GM12875 (cell line): ENCODE measurements around the gene PHKG2.

Experiments
- H3K4me3 ChIP-seq: one replicate; pipeline ENCODE4 v1.5.1; 2011; ENCODE audit warnings: low read depth, low read length, control low read depth
- TF ChIP-seq, protein P1 (sequence below): IDR thresholded peaks from 2 replicates; pipeline ENCODE4 v1.5.1; 2011; ENCODE audit warnings: low read depth, mild to moderate bottlenecking, control low read depth, inconsistent platforms, low read length, moderate library complexity, borderline replicate concordance; ENCODE audit not compliant: insufficient read depth

PHKG2 gene

DNA sequence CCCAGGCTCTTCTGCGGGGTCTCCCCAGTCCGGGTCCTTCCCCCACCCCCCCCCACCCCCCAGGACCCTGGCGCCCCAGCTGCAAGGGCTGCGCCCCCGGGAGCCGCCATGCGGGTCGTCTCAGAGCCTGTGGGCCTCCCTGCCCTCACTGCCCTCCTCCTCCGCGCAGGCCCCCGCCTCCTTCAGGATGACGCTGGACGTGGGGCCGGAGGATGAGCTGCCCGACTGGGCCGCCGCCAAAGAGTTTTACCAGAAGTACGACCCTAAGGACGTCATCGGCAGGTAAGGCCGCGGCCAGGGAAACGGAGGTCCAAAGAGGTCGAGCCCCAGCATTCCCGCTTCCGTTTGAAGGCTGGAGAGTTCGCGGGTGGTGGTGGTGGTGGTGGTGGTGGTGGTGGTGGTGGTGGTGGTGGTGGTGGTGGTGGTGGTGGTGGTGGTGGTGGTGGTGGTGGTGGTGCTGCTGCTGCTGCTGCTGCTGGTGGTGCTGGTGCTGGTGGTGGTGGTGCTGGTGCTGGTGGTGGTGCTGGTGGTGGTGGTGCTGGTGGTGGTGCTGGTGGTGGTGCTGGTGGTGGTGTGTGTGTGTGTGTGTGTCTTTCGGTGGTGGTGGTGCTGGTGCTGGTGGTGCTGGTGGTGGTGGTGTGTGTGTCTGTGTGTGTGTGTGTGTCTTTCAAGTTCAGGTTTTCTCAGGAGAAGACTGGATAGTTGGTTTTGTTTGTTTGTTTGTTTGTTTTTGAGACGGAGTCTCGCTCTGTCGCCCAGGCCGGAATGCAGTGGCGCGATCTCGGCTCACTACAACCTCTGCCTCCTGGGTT, 615 bp downstream of the PHKG2 start:
- TF ChIP-seq, protein P1, sequence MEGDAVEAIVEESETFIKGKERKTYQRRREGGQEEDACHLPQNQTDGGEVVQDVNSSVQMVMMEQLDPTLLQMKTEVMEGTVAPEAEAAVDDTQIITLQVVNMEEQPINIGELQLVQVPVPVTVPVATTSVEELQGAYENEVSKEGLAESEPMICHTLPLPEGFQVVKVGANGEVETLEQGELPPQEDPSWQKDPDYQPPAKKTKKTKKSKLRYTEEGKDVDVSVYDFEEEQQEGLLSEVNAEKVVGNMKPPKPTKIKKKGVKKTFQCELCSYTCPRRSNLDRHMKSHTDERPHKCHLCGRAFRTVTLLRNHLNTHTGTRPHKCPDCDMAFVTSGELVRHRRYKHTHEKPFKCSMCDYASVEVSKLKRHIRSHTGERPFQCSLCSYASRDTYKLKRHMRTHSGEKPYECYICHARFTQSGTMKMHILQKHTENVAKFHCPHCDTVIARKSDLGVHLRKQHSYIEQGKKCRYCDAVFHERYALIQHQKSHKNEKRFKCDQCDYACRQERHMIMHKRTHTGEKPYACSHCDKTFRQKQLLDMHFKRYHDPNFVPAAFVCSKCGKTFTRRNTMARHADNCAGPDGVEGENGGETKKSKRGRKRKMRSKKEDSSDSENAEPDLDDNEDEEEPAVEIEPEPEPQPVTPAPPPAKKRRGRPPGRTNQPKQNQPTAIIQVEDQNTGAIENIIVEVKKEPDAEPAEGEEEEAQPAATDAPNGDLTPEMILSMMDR: no peak
- H3K4me3 ChIP-seq: peak overlapping the region; percentile 76

GRCh38 chr16:30750201-30750600, 2.0 kb downstream of the PHKG2 start:
- H3K4me3 ChIP-seq: no peak overlapping the region
- TF ChIP-seq, protein P1: no peak

DNA sequence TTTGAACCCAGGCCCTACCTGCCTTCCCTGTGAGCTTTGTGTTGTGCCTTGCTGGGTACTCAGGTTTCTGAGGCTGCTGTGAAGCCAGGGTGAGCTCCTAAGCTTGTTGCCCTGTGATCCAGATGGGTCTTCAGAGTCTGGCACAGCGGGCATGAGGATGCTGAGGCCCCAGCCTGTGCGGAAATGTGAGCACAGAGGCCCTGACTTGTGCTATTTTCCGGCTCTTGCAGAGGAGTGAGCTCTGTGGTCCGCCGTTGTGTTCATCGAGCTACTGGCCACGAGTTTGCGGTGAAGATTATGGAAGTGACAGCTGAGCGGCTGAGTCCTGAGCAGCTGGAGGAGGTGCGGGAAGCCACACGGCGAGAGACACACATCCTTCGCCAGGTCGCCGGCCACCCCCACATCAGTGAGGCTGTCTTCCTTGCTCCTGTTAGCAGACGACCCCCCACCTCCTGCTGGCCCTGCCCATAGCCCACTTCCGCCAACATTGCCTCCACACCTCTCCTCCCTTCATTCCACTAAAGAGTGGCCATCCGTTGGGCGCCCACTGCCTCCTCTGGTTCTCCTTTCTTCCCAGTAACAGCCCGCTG, 2.7 kb downstream of the PHKG2 start:
- H3K4me3 ChIP-seq: no peak overlapping the region
- TF ChIP-seq, protein P1: no peak

GRCh38 chr16:30753596-30753995, 5.4 kb downstream of the PHKG2 start:
- no peak overlapping the region for H3K4me3 ChIP-seq

DNA sequence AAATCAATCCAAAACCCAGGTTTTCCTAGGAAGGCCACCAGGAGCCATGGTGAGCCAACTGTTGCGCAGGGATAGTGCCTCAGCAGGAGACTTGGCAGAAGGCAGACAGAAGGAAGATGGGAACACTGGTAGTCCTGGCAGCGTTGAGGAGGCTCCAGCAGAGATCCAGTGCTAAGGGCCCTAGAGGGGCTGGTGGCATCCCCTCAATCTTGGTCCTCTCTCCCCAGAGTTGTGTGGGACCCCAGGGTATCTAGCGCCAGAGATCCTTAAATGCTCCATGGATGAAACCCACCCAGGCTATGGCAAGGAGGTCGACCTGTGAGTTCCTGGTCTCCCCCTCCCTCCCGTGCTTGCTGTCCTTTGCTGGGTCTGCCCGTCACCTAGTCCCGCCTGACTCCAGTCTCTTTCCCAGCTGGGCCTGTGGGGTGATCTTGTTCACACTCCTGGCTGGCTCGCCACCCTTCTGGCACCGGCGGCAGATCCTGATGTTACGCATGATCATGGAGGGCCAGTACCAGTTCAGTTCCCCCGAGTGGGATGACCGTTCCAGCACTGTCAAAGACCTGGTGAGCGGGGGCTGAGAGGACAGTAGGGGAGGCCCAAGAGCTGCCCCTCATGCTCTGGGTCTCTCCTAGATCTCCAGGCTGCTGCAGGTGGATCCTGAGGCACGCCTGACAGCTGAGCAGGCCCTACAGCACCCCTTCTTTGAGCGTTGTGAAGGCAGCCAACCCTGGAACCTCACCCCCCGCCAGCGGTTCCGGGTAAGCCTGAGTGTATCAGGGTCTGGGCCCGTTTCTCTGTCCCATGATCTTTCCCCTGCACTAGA, 7.9 kb downstream of the PHKG2 start:
- TF ChIP-seq, protein P1: no peak
- no peak overlapping the region for H3K4me3 ChIP-seq

More at GRCh38 chr16:30753596-30753995, 5.4 kb downstream of the PHKG2 start:
- TF ChIP-seq, protein P1: no peak

DNA sequence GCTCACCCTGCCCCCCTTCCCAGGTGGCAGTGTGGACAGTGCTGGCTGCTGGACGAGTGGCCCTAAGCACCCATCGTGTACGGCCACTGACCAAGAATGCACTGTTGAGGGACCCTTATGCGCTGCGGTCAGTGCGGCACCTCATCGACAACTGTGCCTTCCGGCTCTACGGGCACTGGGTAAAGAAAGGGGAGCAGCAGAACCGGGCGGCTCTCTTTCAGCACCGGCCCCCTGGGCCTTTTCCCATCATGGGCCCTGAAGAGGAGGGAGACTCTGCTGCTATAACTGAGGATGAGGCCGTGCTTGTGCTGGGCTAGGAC, 8.5 kb downstream of the PHKG2 start:
- no peak overlapping the region for H3K4me3 ChIP-seq
- TF ChIP-seq, protein P1: no peak
